Measurements from ENCODE around the gene TSKS.

GRCh38 chr19:49716154-49716553, 47.0 kb downstream of the TSKS start:
- TF ChIP-seq, protein P1, sequence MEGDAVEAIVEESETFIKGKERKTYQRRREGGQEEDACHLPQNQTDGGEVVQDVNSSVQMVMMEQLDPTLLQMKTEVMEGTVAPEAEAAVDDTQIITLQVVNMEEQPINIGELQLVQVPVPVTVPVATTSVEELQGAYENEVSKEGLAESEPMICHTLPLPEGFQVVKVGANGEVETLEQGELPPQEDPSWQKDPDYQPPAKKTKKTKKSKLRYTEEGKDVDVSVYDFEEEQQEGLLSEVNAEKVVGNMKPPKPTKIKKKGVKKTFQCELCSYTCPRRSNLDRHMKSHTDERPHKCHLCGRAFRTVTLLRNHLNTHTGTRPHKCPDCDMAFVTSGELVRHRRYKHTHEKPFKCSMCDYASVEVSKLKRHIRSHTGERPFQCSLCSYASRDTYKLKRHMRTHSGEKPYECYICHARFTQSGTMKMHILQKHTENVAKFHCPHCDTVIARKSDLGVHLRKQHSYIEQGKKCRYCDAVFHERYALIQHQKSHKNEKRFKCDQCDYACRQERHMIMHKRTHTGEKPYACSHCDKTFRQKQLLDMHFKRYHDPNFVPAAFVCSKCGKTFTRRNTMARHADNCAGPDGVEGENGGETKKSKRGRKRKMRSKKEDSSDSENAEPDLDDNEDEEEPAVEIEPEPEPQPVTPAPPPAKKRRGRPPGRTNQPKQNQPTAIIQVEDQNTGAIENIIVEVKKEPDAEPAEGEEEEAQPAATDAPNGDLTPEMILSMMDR (IDR thresholded peaks at IDR 0.05; ENCODE audit: low read length), result no peak
- no peak for TF ChIP-seq EZH2 (optimal IDR thresholded peaks at IDR 0.05; ENCODE audit: low read depth, low read length)
